K562 (cell line): ENCODE measurements around the gene TNFAIP1.

Experiments
- CREB1 ChIP-seq, 2 experiments: sonication (generic) in 1 of 2; formaldehyde crosslinking in 1 of 2; IDR thresholded peaks; 2 replicates each; pipeline versions ENCODE4 v1.6.1 to v1.8.0; 2012 to 2022; ENCODE audit warnings: inconsistent platforms in 1 of 2, mild to moderate bottlenecking in 1 of 2, missing genetic modification reagents in 1 of 2, moderate library complexity in 1 of 2
- HDGF ChIP-seq: fragments of 450-650 bp; IDR thresholded peaks from 2 replicates; pipeline ENCODE4 v1.6.1; 2016
- NELFE ChIP-seq: IDR thresholded peaks from 2 replicates; pipeline ENCODE4 v1.6.1; 2011; ENCODE audit warnings: mild to moderate bottlenecking; ENCODE audit not compliant: insufficient read depth, insufficient read length
- RAD51 ChIP-seq: fragments of 450-650 bp; IDR thresholded peaks from 2 replicates; pipeline ENCODE4 v1.7.1; 2016; ENCODE audit warnings: low read depth, mild to moderate bottlenecking, borderline replicate concordance
- SMC3 ChIP-seq: conservative IDR thresholded peaks from 2 replicates; pipeline ENCODE4 v1.6.1; 2011; ENCODE audit warnings: low read depth, low read length, improper control_type of control experiment; ENCODE audit not compliant: insufficient read depth
- ZNF583 ChIP-seq: fragments of 250-450 bp; sonication (Bioruptor Pico); IDR thresholded peaks from 2 replicates; pipeline ENCODE4 v1.4.0; 2020
- TF ChIP-seq, protein P1 (sequence below): fragments of 450-650 bp; IDR thresholded peaks from 2 replicates; pipeline ENCODE4 v1.6.1; 2016

DNA sequence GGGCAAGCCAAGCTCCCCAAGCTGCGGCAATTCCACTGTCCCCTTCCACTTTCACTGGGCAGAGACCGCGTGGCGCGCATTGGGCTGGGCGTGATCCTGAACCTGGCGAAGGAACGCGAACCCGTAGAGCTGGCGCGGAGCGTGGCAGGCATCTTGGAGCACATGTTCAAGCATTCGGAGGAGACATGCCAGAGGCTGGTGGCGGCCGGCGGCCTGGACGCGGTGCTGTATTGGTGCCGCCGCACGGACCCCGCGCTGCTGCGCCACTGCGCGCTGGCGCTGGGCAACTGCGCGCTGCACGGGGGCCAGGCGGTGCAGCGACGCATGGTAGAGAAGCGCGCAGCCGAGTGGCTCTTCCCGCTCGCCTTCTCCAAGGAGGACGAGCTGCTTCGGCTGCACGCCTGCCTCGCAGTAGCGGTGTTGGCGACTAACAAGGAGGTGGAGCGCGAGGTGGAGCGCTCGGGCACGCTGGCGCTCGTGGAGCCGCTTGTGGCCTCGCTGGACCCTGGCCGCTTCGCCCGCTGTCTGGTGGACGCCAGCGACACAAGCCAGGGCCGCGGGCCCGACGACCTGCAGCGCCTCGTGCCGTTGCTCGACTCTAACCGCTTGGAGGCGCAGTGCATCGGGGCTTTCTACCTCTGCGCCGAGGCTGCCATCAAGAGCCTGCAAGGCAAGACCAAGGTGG lies 45.7 kb downstream of the TNFAIP1 start:
- no peak for TF ChIP-seq SMC3
- no peak for TF ChIP-seq HDGF
- TF ChIP-seq NELFE: no peak
- TF ChIP-seq ZNF583 (CRISPR knock-in tag): no peak
- TF ChIP-seq, protein P1, sequence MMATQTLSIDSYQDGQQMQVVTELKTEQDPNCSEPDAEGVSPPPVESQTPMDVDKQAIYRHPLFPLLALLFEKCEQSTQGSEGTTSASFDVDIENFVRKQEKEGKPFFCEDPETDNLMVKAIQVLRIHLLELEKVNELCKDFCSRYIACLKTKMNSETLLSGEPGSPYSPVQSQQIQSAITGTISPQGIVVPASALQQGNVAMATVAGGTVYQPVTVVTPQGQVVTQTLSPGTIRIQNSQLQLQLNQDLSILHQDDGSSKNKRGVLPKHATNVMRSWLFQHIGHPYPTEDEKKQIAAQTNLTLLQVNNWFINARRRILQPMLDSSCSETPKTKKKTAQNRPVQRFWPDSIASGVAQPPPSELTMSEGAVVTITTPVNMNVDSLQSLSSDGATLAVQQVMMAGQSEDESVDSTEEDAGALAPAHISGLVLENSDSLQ: no peak
- no peak for TF ChIP-seq RAD51
- no peak for TF ChIP-seq CREB1 (IDR thresholded peaks at IDR 0.05)
- no peak for TF ChIP-seq CREB1 (CRISPR knock-in tag; IDR thresholded peaks at IDR 0.05)
